AG09319 (cell line): Measurements from ENCODE around the gene DIP2A.

Experiments used
- DNase-seq: peaks from one replicate; pipeline ENCODE4 v3.0.0-alpha.2; 2010; ENCODE audit warnings: low read depth; ENCODE audit errors: extremely low read depth
- CTCF ChIP-seq: IDR thresholded peaks from 2 replicates; pipeline ENCODE4 v1.5.1; 2011; ENCODE audit warnings: low read depth, mild to moderate bottlenecking, inconsistent platforms, low read length, moderate library complexity

DIP2A gene

GRCh38 chr21:46421756-46422555 is 36.7 kb upstream of the DIP2A start:
- no peak for DNase-seq
- TF ChIP-seq CTCF, result no peak

- TF ChIP-seq CTCF, result no peak
Observed at GRCh38 chr21:46422636-46423241, 36.0 kb upstream of the DIP2A start.

GRCh38 chr21:46423546-46424038 is 35.1 kb upstream of the DIP2A start:
- no peak for TF ChIP-seq CTCF
- DNase-seq, result no peak

More at GRCh38 chr21:46422636-46423241, 36.0 kb upstream of the DIP2A start:
- no peak for DNase-seq

GRCh38 chr21:46424039-46424591 is 34.6 kb upstream of the DIP2A start:
- no peak for TF ChIP-seq CTCF
- DNase-seq, result no peak

- DNase-seq, result no peak
- TF ChIP-seq CTCF, result no peak
Observed at GRCh38 chr21:46424621-46425020, 34.1 kb upstream of the DIP2A start.

- TF ChIP-seq CTCF, result no peak
- no peak for DNase-seq
Observed at GRCh38 chr21:46425041-46425440, 33.6 kb upstream of the DIP2A start.

- TF ChIP-seq CTCF, result no peak
- no peak for DNase-seq
Observed at GRCh38 chr21:46425571-46425970, 33.1 kb upstream of the DIP2A start.
